Measurements from ENCODE around the gene METTL1.

Gene METTL1

DNA sequence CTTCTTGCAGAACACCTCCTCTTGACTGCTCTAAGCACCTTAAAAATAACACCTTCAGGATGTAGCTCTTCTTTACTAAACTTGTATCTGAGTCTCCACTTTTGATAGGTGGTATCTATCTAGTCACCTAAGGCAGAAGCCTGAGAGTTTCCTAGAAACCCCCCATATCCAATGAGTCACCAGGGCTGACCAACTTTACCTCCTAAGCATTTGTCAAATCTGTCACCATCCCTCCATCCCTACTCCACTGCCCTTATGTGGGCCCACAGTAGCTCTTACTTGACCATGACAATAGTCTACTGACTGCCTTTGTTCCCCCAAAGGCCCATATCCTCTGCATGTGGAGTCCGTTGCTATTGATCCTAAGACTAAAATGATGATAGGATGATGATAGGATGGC is 30.7 kb upstream of the METTL1 start:
- no peak overlapping the region for H3K4me3 Mint-ChIP-seq
- H3K4me1 Mint-ChIP-seq, result no peaks in the 10 kb centered on the region
- TF ChIP-seq CTCF (IDR thresholded peaks at IDR 0.05; ENCODE audit: unreplicated experiment in 3 of 3), result no peak
- H3K27ac Mint-ChIP-seq, result no peak overlapping the region
- H3K27me3 Mint-ChIP-seq (ENCODE audit: low read depth), result no peaks in the 10 kb centered on the region
- H3K36me3 Mint-ChIP-seq (ENCODE audit: low read depth), result peaks cover 47% of the 10 kb centered on the region
- H3K9me3 Mint-ChIP-seq, result no peaks in the 10 kb centered on the region

GRCh38 chr12:57800965-57801364 is 29.1 kb upstream of the METTL1 start:
- TF ChIP-seq CTCF (IDR thresholded peaks at IDR 0.05; ENCODE audit: unreplicated experiment in 3 of 3), result no peak
- H3K27me3 Mint-ChIP-seq (ENCODE audit: low read depth), result no peaks in the 10 kb centered on the region
- H3K4me1 Mint-ChIP-seq, result no peaks in the 10 kb centered on the region
- no peak overlapping the region for H3K27ac Mint-ChIP-seq
- no peak overlapping the region for H3K4me3 Mint-ChIP-seq
- no peaks in the 10 kb centered on the region for H3K9me3 Mint-ChIP-seq
- H3K36me3 Mint-ChIP-seq (ENCODE audit: low read depth), result peaks cover 43% of the 10 kb centered on the region

- no peak for TF ChIP-seq CTCF (IDR thresholded peaks at IDR 0.05; ENCODE audit: unreplicated experiment in 3 of 3)
- H3K36me3 Mint-ChIP-seq (ENCODE audit: low read depth), result peaks cover 63% of the 10 kb centered on the region
- H3K9me3 Mint-ChIP-seq, result no peaks in the 10 kb centered on the region
- H3K27me3 Mint-ChIP-seq (ENCODE audit: low read depth), result no peaks in the 10 kb centered on the region
- no peak overlapping the region for H3K27ac Mint-ChIP-seq
- H3K4me3 Mint-ChIP-seq, result no peak overlapping the region
- H3K4me1 Mint-ChIP-seq, result no peaks in the 10 kb centered on the region
Observed at GRCh38 chr12:57797933-57798332, 26.0 kb upstream of the METTL1 start.

DNA sequence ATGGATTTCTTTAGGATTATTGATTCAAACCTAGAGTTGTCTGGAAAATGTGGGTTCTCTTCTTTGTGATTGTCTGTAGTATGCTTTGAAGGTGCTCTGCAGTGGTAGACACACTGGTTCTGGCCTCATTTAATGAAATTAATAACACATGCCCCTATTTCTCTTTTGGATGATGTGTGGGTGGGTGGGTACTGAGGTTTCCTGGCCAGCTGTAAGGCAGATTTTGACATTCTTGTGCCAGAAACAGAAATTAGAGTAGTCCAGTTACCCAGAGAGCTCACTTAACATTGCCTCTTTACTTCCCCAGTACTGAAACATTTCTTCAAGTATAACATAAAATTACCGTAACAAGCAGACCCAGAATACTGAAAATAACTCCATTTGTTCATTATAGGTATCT is 25.1 kb upstream of the METTL1 start:
- no peak for TF ChIP-seq CTCF (IDR thresholded peaks at IDR 0.05; ENCODE audit: unreplicated experiment in 3 of 3)
- H3K4me3 Mint-ChIP-seq, result no peak overlapping the region
- no peaks in the 10 kb centered on the region for H3K9me3 Mint-ChIP-seq
- H3K36me3 Mint-ChIP-seq (ENCODE audit: low read depth), result peaks cover 62% of the 10 kb centered on the region
- H3K4me1 Mint-ChIP-seq, result no peaks in the 10 kb centered on the region
- no peaks in the 10 kb centered on the region for H3K27me3 Mint-ChIP-seq (ENCODE audit: low read depth)
- no peak overlapping the region for H3K27ac Mint-ChIP-seq

GRCh38 chr12:57795354-57795753 is 23.4 kb upstream of the METTL1 start:
- H3K27ac Mint-ChIP-seq, result no peak overlapping the region
- H3K4me3 Mint-ChIP-seq, result no peak overlapping the region
- no peaks in the 10 kb centered on the region for H3K9me3 Mint-ChIP-seq
- no peaks in the 10 kb centered on the region for H3K27me3 Mint-ChIP-seq (ENCODE audit: low read depth)
- H3K4me1 Mint-ChIP-seq, result no peaks in the 10 kb centered on the region
- no peak for TF ChIP-seq CTCF (IDR thresholded peaks at IDR 0.05; ENCODE audit: unreplicated experiment in 3 of 3)
- peaks cover 60% of the 10 kb centered on the region for H3K36me3 Mint-ChIP-seq (ENCODE audit: low read depth)

- Mint-ChIP-seq H3K27me3 (ENCODE audit: low read depth) (no peaks in the 10 kb centered on the region), H3K4me3 (no peak overlapping the region), H3K9me3 (no peaks in the 10 kb centered on the region), H3K27ac (no peak overlapping the region), H3K36me3 (ENCODE audit: low read depth) (peaks cover 54% of the 10 kb centered on the region), H3K4me1 (no peaks in the 10 kb centered on the region)
- no peak for TF ChIP-seq CTCF (IDR thresholded peaks at IDR 0.05; ENCODE audit: unreplicated experiment in 3 of 3)
Observed at GRCh38 chr12:57793920-57794319, 22.0 kb upstream of the METTL1 start.

Measured in nephron (organoid).